Memory B cell (primary cell): ENCODE data around the gene GALNT9.
"Not testable (repeated sequence)": the region's sequence is repeated elsewhere in the genome, so short reads cannot be mapped to it uniquely, and the experiment has no call there.

Experiments
- ATAC-seq: fragments of 150-1000 bp; cut with Tn5 transposase; 2 replicates; pipeline ENCODE4 v1.10.0; 2021; ENCODE audit warnings: low read depth, mild to moderate bottlenecking, moderate library complexity
- DNase-seq, 2 donors: peaks; one replicate each; pipeline ENCODE4 v3.0.0; 2022; ENCODE audit warnings: low spot score in 2 of 2
- H3K27ac Mint-ChIP-seq: one replicate; pipeline ENCODE4 v1.8.0; 2022; ENCODE audit warnings: mild to moderate bottlenecking, moderate library complexity, mixed read lengths
- H3K27me3 Mint-ChIP-seq: one replicate; pipeline ENCODE4 v1.8.0; 2022; ENCODE audit warnings: mixed read lengths
- H3K36me3 Mint-ChIP-seq: one replicate; pipeline ENCODE4 v1.8.0; 2022; ENCODE audit warnings: mild to moderate bottlenecking, mixed read lengths
- H3K4me1 Mint-ChIP-seq: one replicate; pipeline ENCODE4 v1.8.0; 2022; ENCODE audit warnings: mixed read lengths
- H3K4me3 Mint-ChIP-seq: one replicate; pipeline ENCODE4 v1.8.0; 2022; ENCODE audit warnings: mild to moderate bottlenecking, moderate library complexity, mixed read lengths
- H3K9me3 Mint-ChIP-seq: one replicate; pipeline ENCODE4 v1.8.0; 2022; ENCODE audit warnings: mixed read lengths

Gene GALNT9

GRCh38 chr12:132258543-132258942, 70.8 kb downstream of the GALNT9 start:
- peaks cover 10% of the 10 kb centered on the region for H3K4me1 Mint-ChIP-seq
- no peaks in the 10 kb centered on the region for H3K9me3 Mint-ChIP-seq
- H3K27me3 Mint-ChIP-seq, result peaks cover 6% of the 10 kb centered on the region
- H3K36me3 Mint-ChIP-seq, result no peaks in the 10 kb centered on the region
- H3K27ac Mint-ChIP-seq, result no peak overlapping the region
- ATAC-seq (no peak), DNase-seq (no peak)
- H3K4me3 Mint-ChIP-seq, result no peak overlapping the region

- no peak for DNase-seq
- Mint-ChIP-seq H3K9me3 (no peaks in the 10 kb centered on the region), H3K27ac (no peak overlapping the region), H3K27me3 (peaks cover 6% of the 10 kb centered on the region), H3K36me3 (no peaks in the 10 kb centered on the region), H3K4me3 (no peak overlapping the region), H3K4me1 (peaks cover 5% of the 10 kb centered on the region)
- ATAC-seq, result no peak
Observed at GRCh38 chr12:132257955-132258490, 71.4 kb downstream of the GALNT9 start.

- ATAC-seq, result no peak
- DNase-seq, result no peak
- H3K9me3 Mint-ChIP-seq, result no peaks in the 10 kb centered on the region
Observed at GRCh38 chr12:132257206-132257954, 72.0 kb downstream of the GALNT9 start.

GRCh38 chr12:132256646-132257045, 72.7 kb downstream of the GALNT9 start:
- DNase-seq (no peak), ATAC-seq (no peak)
- H3K4me3 Mint-ChIP-seq, result no peak overlapping the region
- peaks cover under 1% of the 10 kb centered on the region for H3K4me1 Mint-ChIP-seq
- no peaks in the 10 kb centered on the region for H3K9me3 Mint-ChIP-seq
- H3K27ac Mint-ChIP-seq, result no peak overlapping the region
- H3K36me3 Mint-ChIP-seq, result no peaks in the 10 kb centered on the region
- H3K27me3 Mint-ChIP-seq, result peaks cover 6% of the 10 kb centered on the region

More at GRCh38 chr12:132257206-132257954, 72.0 kb downstream of the GALNT9 start:
- no peak overlapping the region for H3K4me3 Mint-ChIP-seq
- peaks cover 5% of the 10 kb centered on the region for H3K4me1 Mint-ChIP-seq
- H3K36me3 Mint-ChIP-seq, result no peaks in the 10 kb centered on the region
- H3K27ac Mint-ChIP-seq, result no peak overlapping the region
- H3K27me3 Mint-ChIP-seq, result peaks cover 6% of the 10 kb centered on the region

- ATAC-seq, result no peak
- Mint-ChIP-seq H3K36me3 (no peaks in the 10 kb centered on the region), H3K27me3 (peaks cover 5% of the 10 kb centered on the region), H3K9me3 (no peaks in the 10 kb centered on the region), H3K4me3 (no peak overlapping the region), H3K27ac (no peak overlapping the region), H3K4me1 (no peaks in the 10 kb centered on the region)
- DNase-seq, result no peak
Observed at GRCh38 chr12:132255642-132256041, 73.7 kb downstream of the GALNT9 start.

- Mint-ChIP-seq H3K36me3 (no peaks in the 10 kb centered on the region), H3K9me3 (no peaks in the 10 kb centered on the region), H3K27me3 (peaks cover 4% of the 10 kb centered on the region), H3K27ac (no peak overlapping the region), H3K4me1 (no peaks in the 10 kb centered on the region), H3K4me3 (no peak overlapping the region)
- ATAC-seq, result no peak
- DNase-seq, result no peak
Observed at GRCh38 chr12:132253698-132254480, 75.5 kb downstream of the GALNT9 start.

GRCh38 chr12:132252981-132253380, 76.4 kb downstream of the GALNT9 start:
- H3K4me1 Mint-ChIP-seq, H3K27me3 Mint-ChIP-seq, H3K9me3 Mint-ChIP-seq, H3K27ac Mint-ChIP-seq, H3K4me3 Mint-ChIP-seq, ATAC-seq, H3K36me3 Mint-ChIP-seq, DNase-seq: not testable (repeated sequence)

GRCh38 chr12:132251741-132252490, 77.5 kb downstream of the GALNT9 start:
- ATAC-seq, result no peak
- H3K9me3 Mint-ChIP-seq, result no peaks in the 10 kb centered on the region

GRCh38 chr12:132251310-132251709, 78.1 kb downstream of the GALNT9 start:
- H3K36me3 Mint-ChIP-seq, result no peaks in the 10 kb centered on the region
- peaks cover 3% of the 10 kb centered on the region for H3K27me3 Mint-ChIP-seq
- H3K9me3 Mint-ChIP-seq, result no peaks in the 10 kb centered on the region
- no peak overlapping the region for H3K4me3 Mint-ChIP-seq
- no peak overlapping the region for H3K27ac Mint-ChIP-seq
- no peaks in the 10 kb centered on the region for H3K4me1 Mint-ChIP-seq
- DNase-seq, result no peak
- no peak for ATAC-seq

More at GRCh38 chr12:132251741-132252490, 77.5 kb downstream of the GALNT9 start:
- H3K27me3 Mint-ChIP-seq, result peaks cover 3% of the 10 kb centered on the region
- DNase-seq, result no peak
- H3K27ac Mint-ChIP-seq, result no peak overlapping the region
- no peaks in the 10 kb centered on the region for H3K4me1 Mint-ChIP-seq
- H3K36me3 Mint-ChIP-seq, result no peaks in the 10 kb centered on the region
- H3K4me3 Mint-ChIP-seq, result no peak overlapping the region

GRCh38 chr12:132250707-132251106, 78.7 kb downstream of the GALNT9 start:
- H3K4me1 Mint-ChIP-seq, result no peaks in the 10 kb centered on the region
- H3K27ac Mint-ChIP-seq, result no peak overlapping the region

GRCh38 chr12:132249689-132250478, 79.5 kb downstream of the GALNT9 start:
- no peak for DNase-seq
- no peaks in the 10 kb centered on the region for H3K36me3 Mint-ChIP-seq
- no peaks in the 10 kb centered on the region for H3K9me3 Mint-ChIP-seq
- H3K4me3 Mint-ChIP-seq, result no peak overlapping the region
- no peak for ATAC-seq
- H3K27me3 Mint-ChIP-seq, result peaks cover 3% of the 10 kb centered on the region
- no peak overlapping the region for H3K27ac Mint-ChIP-seq
- no peaks in the 10 kb centered on the region for H3K4me1 Mint-ChIP-seq

More at GRCh38 chr12:132250707-132251106, 78.7 kb downstream of the GALNT9 start:
- no peak overlapping the region for H3K4me3 Mint-ChIP-seq
- no peaks in the 10 kb centered on the region for H3K9me3 Mint-ChIP-seq
- H3K27me3 Mint-ChIP-seq, result peaks cover 3% of the 10 kb centered on the region
- ATAC-seq (no peak), DNase-seq (no peak)
- H3K36me3 Mint-ChIP-seq, result no peaks in the 10 kb centered on the region

- Mint-ChIP-seq H3K36me3 (no peaks in the 10 kb centered on the region), H3K4me3 (no peak overlapping the region), H3K4me1 (peaks cover 3% of the 10 kb centered on the region), H3K27me3 (peaks cover 3% of the 10 kb centered on the region), H3K9me3 (no peaks in the 10 kb centered on the region), H3K27ac (no peak overlapping the region)
- no peak for DNase-seq
- no peak for ATAC-seq
Observed at GRCh38 chr12:132248453-132249167, 80.8 kb downstream of the GALNT9 start.
